HEK293 (cell line): Measurements from ENCODE around the gene LIPH.

Experiments used
- EGR2 ChIP-seq: fragments of 450-650 bp; formaldehyde crosslinking; IDR thresholded peaks from 2 replicates; pipeline ENCODE4 v1.5.1; 2016; ENCODE audit warnings: low read depth, missing biosample characterization, missing genetic modification characterization
- GLIS1 ChIP-seq: fragments of 450-650 bp; formaldehyde crosslinking; IDR thresholded peaks from 2 replicates; pipeline ENCODE4 v1.5.1; 2016; ENCODE audit warnings: missing biosample characterization, missing genetic modification characterization
- MEIS1 ChIP-seq: sonication (generic); formaldehyde crosslinking; IDR thresholded peaks from 2 replicates; pipeline ENCODE4 v1.8.1; 2022; ENCODE audit warnings: missing genetic modification reagents, mild to moderate bottlenecking, borderline replicate concordance
- OVOL3 ChIP-seq: fragments of 450-650 bp; formaldehyde crosslinking; IDR thresholded peaks from 2 replicates; pipeline ENCODE4 v1.5.1; 2016; ENCODE audit warnings: missing biosample characterization, missing genetic modification characterization
- PRDM6 ChIP-seq: fragments of 450-650 bp; formaldehyde crosslinking; IDR thresholded peaks from 2 replicates; pipeline ENCODE4 v1.5.1; 2017; ENCODE audit warnings: missing biosample characterization, missing genetic modification characterization
- REPIN1 ChIP-seq: fragments of 450-650 bp; formaldehyde crosslinking; IDR thresholded peaks from 2 replicates; pipeline ENCODE4 v1.5.1; 2017; ENCODE audit warnings: missing biosample characterization, missing genetic modification characterization, low read depth
- SP2 ChIP-seq: fragments of 450-650 bp; formaldehyde crosslinking; IDR thresholded peaks from 2 replicates; pipeline ENCODE4 v1.5.1; 2016; ENCODE audit warnings: missing biosample characterization, missing genetic modification characterization
- ZBTB20 ChIP-seq: fragments of 450-650 bp; formaldehyde crosslinking; IDR thresholded peaks from 2 replicates; pipeline ENCODE4 v1.5.1; 2016; ENCODE audit warnings: missing biosample characterization, missing genetic modification characterization
- ZBTB49 ChIP-seq: fragments of 450-650 bp; formaldehyde crosslinking; IDR thresholded peaks from 2 replicates; pipeline ENCODE4 v1.5.1; 2016; ENCODE audit warnings: missing biosample characterization, missing genetic modification characterization, low read depth
- ZBTB8A ChIP-seq: fragments of 450-650 bp; formaldehyde crosslinking; IDR thresholded peaks from 2 replicates; pipeline ENCODE4 v1.5.1; 2016; ENCODE audit warnings: missing biosample characterization, missing genetic modification characterization
- ZFHX2 ChIP-seq: fragments of 450-650 bp; formaldehyde crosslinking; conservative IDR thresholded peaks from 2 replicates; pipeline ENCODE4 v1.5.1; 2016; ENCODE audit warnings: missing biosample characterization, missing genetic modification characterization
- ZNF114 ChIP-seq: fragments of 450-650 bp; formaldehyde crosslinking; IDR thresholded peaks from 2 replicates; pipeline ENCODE4 v1.5.0; 2017; ENCODE audit warnings: missing biosample characterization, missing genetic modification characterization
- ZNF138 ChIP-seq: fragments of 450-650 bp; formaldehyde crosslinking; IDR thresholded peaks from 2 replicates; pipeline ENCODE4 v1.5.1; 2016; ENCODE audit warnings: missing biosample characterization, missing genetic modification characterization, borderline replicate concordance
- ZNF174 ChIP-seq: fragments of 450-650 bp; formaldehyde crosslinking; IDR thresholded peaks from 2 replicates; pipeline ENCODE4 v1.5.0; 2017; ENCODE audit warnings: missing biosample characterization, mild to moderate bottlenecking, missing genetic modification characterization
- ZNF2 ChIP-seq: fragments of 450-650 bp; formaldehyde crosslinking; IDR thresholded peaks from 2 replicates; pipeline ENCODE4 v1.5.1; 2016; ENCODE audit warnings: missing biosample characterization, missing genetic modification characterization
- ZNF211 ChIP-seq: fragments of 450-650 bp; formaldehyde crosslinking; IDR thresholded peaks from 2 replicates; pipeline ENCODE4 v1.5.1; 2016; ENCODE audit warnings: low read depth, missing biosample characterization, missing genetic modification characterization
- ZNF221 ChIP-seq: fragments of 450-650 bp; formaldehyde crosslinking; IDR thresholded peaks from 2 replicates; pipeline ENCODE4 v1.5.1; 2017; ENCODE audit warnings: missing biosample characterization, missing genetic modification characterization, borderline replicate concordance
- ZNF23 ChIP-seq: fragments of 450-650 bp; formaldehyde crosslinking; IDR thresholded peaks from 2 replicates; pipeline ENCODE4 v1.5.1; 2016; ENCODE audit warnings: missing biosample characterization, missing genetic modification characterization, borderline replicate concordance
- ZNF513 ChIP-seq: fragments of 450-650 bp; IDR thresholded peaks from 2 replicates; pipeline ENCODE4 v1.5.1; 2018; ENCODE audit warnings: missing biosample characterization, missing genetic modification characterization
- ZNF548 ChIP-seq: fragments of 450-650 bp; formaldehyde crosslinking; IDR thresholded peaks from 2 replicates; pipeline ENCODE4 v1.5.1; 2016; ENCODE audit warnings: missing biosample characterization, missing genetic modification characterization
- ZNF658 ChIP-seq: fragments of 450-650 bp; formaldehyde crosslinking; IDR thresholded peaks from 2 replicates; pipeline ENCODE4; 2016; ENCODE audit warnings: missing biosample characterization, missing genetic modification characterization
- ZNF660 ChIP-seq: fragments of 450-650 bp; IDR thresholded peaks from 2 replicates; pipeline ENCODE4 v1.5.1; 2018; ENCODE audit warnings: missing biosample characterization, mild to moderate bottlenecking, missing genetic modification characterization
- ZNF664 ChIP-seq: fragments of 450-650 bp; formaldehyde crosslinking; IDR thresholded peaks from 2 replicates; pipeline ENCODE4 v1.5.1; 2016; ENCODE audit warnings: missing biosample characterization, missing genetic modification characterization
- ZNF777 ChIP-seq: fragments of 450-650 bp; formaldehyde crosslinking; IDR thresholded peaks from 2 replicates; pipeline ENCODE4 v1.5.1; 2017; ENCODE audit warnings: missing biosample characterization, missing genetic modification characterization, borderline replicate concordance
- ZSCAN16 ChIP-seq: fragments of 450-650 bp; formaldehyde crosslinking; IDR thresholded peaks from 2 replicates; pipeline ENCODE4 v1.5.1; 2016; ENCODE audit warnings: missing biosample characterization, missing genetic modification characterization
- ZSCAN18 ChIP-seq: fragments of 450-650 bp; formaldehyde crosslinking; IDR thresholded peaks from 2 replicates; pipeline ENCODE4 v1.5.1; 2016; ENCODE audit warnings: missing biosample characterization, missing genetic modification characterization
- TF ChIP-seq, protein P1 (sequence below): fragments of 450-650 bp; formaldehyde crosslinking; IDR thresholded peaks from 2 replicates; pipeline ENCODE4 v1.5.1; 2016; ENCODE audit warnings: missing biosample characterization, missing genetic modification characterization
- TF ChIP-seq, protein P2 (sequence below): fragments of 450-650 bp; formaldehyde crosslinking; IDR thresholded peaks from 2 replicates; pipeline ENCODE4 v1.5.1; 2016; ENCODE audit warnings: missing biosample characterization, missing genetic modification characterization
- TF ChIP-seq, protein P3 (sequence below): fragments of 450-650 bp; formaldehyde crosslinking; IDR thresholded peaks from 2 replicates; pipeline ENCODE4 v1.5.1; 2016; ENCODE audit warnings: missing biosample characterization, missing genetic modification characterization

LIPH gene

GRCh38 chr3:185585859-185586685, 33.7 kb upstream of the LIPH start, which contains the start of gene SENP2 (continued):
- TF ChIP-seq, protein P1, sequence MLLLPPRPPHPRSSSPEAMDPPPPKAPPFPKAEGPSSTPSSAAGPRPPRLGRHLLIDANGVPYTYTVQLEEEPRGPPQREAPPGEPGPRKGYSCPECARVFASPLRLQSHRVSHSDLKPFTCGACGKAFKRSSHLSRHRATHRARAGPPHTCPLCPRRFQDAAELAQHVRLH (tag by site-specific recombination), result peak; percentile 4; the same call in 1 of the 2 replicates
- TF ChIP-seq MEIS1 (no peak), ZNF221 (no peak), ZNF548 (tag by site-specific recombination) (no peak), EGR2 (tag by site-specific recombination) (0 out of 2 replicates have a peak, but pooled peaks have one; percentile 40), ZNF114 (no peak), ZBTB49 (tag by site-specific recombination) (no peak), ZNF174 (no peak), SP2 (tag by site-specific recombination) (peak; percentile 90), ZBTB8A (tag by site-specific recombination) (peak; percentile 63), ZNF513 (no peak), ZNF23 (tag by site-specific recombination) (no peak), ZNF2 (tag by site-specific recombination) (0 out of 2 replicates have a peak, but pooled peaks have one; percentile 17), ZNF138 (tag by site-specific recombination) (no peak), OVOL3 (tag by site-specific recombination) (0 out of 2 replicates have a peak, but pooled peaks have one; percentile 34), ZNF660 (tag by site-specific recombination) (peak; percentile 64), ZNF664 (peak; percentile 22; the same call in 1 of the 2 replicates), ZNF777 (tag by site-specific recombination) (0 out of 2 replicates have a peak, but pooled peaks have one; percentile 20), REPIN1 (tag by site-specific recombination) (no peak), PRDM6 (tag by site-specific recombination) (no peak), ZFHX2 (peak; percentile 57), GLIS1 (tag by site-specific recombination) (no peak), ZSCAN18 (tag by site-specific recombination) (no peak), ZNF211 (tag by site-specific recombination) (no peak), ZNF658 (tag by site-specific recombination) (no peak), ZBTB20 (tag by site-specific recombination) (peak; percentile 46; the same call in 1 of the 2 replicates), ZSCAN16 (tag by site-specific recombination) (no peak)
- TF ChIP-seq, protein P2, sequence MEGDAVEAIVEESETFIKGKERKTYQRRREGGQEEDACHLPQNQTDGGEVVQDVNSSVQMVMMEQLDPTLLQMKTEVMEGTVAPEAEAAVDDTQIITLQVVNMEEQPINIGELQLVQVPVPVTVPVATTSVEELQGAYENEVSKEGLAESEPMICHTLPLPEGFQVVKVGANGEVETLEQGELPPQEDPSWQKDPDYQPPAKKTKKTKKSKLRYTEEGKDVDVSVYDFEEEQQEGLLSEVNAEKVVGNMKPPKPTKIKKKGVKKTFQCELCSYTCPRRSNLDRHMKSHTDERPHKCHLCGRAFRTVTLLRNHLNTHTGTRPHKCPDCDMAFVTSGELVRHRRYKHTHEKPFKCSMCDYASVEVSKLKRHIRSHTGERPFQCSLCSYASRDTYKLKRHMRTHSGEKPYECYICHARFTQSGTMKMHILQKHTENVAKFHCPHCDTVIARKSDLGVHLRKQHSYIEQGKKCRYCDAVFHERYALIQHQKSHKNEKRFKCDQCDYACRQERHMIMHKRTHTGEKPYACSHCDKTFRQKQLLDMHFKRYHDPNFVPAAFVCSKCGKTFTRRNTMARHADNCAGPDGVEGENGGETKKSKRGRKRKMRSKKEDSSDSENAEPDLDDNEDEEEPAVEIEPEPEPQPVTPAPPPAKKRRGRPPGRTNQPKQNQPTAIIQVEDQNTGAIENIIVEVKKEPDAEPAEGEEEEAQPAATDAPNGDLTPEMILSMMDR (tag by site-specific recombination), result 0 out of 2 replicates have a peak, but pooled peaks have one; percentile 22
- TF ChIP-seq, protein P3, sequence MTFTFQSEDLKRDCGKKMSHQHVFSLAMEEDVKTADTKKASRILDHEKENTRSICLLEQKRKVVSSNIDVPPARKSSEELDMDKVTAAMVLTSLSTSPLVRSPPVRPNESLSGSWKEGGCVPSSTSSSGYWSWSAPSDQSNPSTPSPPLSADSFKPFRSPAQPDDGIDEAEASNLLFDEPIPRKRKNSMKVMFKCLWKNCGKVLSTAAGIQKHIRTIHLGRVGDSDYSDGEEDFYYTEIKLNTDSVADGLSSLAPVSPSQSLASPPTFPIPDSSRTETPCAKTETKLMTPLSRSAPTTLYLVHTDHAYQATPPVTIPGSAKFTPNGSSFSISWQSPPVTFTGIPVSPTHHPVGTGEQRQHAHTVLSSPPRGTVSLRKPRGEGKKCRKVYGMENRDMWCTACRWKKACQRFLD (tag by site-specific recombination), result no peak
